ENCODE results near the gene CD247.

The CD247 gene

DNA sequence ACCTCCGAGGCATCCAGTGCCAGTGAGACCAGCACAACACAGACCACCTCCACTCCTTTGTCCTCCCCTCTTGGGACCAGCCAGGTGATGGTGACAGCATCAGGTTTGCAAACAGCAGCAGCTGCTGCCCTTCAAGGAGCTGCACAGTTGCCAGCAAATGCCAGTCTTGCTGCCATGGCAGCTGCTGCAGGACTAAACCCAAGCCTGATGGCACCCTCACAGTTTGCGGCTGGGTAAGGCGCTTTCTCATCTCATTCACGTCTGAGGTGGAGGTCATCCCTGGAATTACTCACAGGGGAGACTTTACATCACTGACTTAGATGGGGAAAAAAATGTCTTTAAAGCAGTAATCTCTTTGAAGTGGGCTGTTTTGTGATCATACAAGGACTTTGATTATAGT, 106.3 kb downstream of the CD247 start:
- Histone ChIP-seq H3K27ac (ENCODE audit: low read length) (no peak overlapping the region), H3K36me3 (ENCODE audit: insufficient read depth, low read depth, low read length) (peaks cover 74% of the 10 kb centered on the region)

DNA sequence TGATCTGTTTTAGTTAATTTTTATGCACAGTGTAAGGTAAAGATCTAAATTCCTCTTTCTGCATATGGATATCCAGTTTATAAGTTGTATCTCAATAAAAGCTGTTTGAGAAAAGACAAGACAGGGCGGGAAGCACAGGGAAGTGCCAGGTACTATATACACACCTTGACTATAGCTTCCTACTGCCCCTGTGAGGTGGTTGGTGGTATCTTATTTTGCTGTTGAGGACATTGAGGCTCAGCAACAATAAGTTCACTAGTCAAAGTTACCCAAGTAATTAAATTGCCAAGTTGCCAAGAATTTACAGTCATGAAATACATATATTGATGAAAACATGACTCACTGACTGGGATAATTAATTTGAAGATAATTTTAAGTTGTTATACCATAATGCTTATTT, 109.1 kb downstream of the CD247 start:
- H3K27ac ChIP-seq (ENCODE audit: low read length) = no peak overlapping the region
- H3K27me3 ChIP-seq (ENCODE audit: insufficient read depth, low read length) = no peaks in the 10 kb centered on the region
- no peak overlapping the region for H3K9ac ChIP-seq (ENCODE audit: low read depth, low read length)
- H3K4me1 ChIP-seq (ENCODE audit: insufficient read depth, low read length) = no peaks in the 10 kb centered on the region
- H3K36me3 ChIP-seq (ENCODE audit: insufficient read depth, low read depth, low read length) = peaks cover 68% of the 10 kb centered on the region
- no peaks in the 10 kb centered on the region for H3K9me3 ChIP-seq (ENCODE audit: insufficient read depth, low read depth, low read length)
- H3K4me3 ChIP-seq (ENCODE audit: low read length) = no peak overlapping the region

More for the DNA sequence above, 106.3 kb downstream of the CD247 start:
- Histone ChIP-seq H3K9ac (ENCODE audit: low read depth, low read length) (no peak overlapping the region), H3K4me3 (ENCODE audit: low read length) (no peak overlapping the region), H3K9me3 (ENCODE audit: insufficient read depth, low read depth, low read length) (no peaks in the 10 kb centered on the region), H3K27me3 (ENCODE audit: insufficient read depth, low read length) (no peaks in the 10 kb centered on the region), H3K4me1 (ENCODE audit: insufficient read depth, low read length) (peaks cover 7% of the 10 kb centered on the region; the same call in 1 of the 2 replicates)

DNA sequence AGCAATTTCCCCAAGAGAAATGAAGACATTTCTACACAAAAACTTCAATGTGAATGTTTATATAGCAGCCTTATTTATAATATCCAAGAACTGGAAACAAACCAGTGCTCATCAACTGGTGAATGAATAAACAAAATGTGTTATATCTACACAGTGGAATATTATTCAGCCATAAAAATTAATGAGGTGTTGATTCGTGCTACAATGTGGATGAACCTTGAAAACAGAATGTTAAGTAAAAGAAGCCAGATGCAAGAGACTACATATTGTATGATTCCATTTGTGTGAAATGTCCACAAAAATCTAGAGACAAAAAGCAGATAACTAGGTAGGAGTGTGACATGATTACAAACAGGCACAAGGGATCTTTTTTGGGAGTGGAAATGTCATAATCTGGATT, 110.0 kb downstream of the CD247 start:
- Histone ChIP-seq H3K9me3 (ENCODE audit: insufficient read depth, low read depth, low read length) (no peaks in the 10 kb centered on the region), H3K27ac (ENCODE audit: low read length) (no peak overlapping the region), H3K27me3 (ENCODE audit: insufficient read depth, low read length) (no peaks in the 10 kb centered on the region), H3K36me3 (ENCODE audit: insufficient read depth, low read depth, low read length) (peaks cover 63% of the 10 kb centered on the region), H3K9ac (ENCODE audit: low read depth, low read length) (no peak overlapping the region), H3K4me3 (ENCODE audit: low read length) (no peak overlapping the region), H3K4me1 (ENCODE audit: insufficient read depth, low read length) (no peaks in the 10 kb centered on the region)

DNA sequence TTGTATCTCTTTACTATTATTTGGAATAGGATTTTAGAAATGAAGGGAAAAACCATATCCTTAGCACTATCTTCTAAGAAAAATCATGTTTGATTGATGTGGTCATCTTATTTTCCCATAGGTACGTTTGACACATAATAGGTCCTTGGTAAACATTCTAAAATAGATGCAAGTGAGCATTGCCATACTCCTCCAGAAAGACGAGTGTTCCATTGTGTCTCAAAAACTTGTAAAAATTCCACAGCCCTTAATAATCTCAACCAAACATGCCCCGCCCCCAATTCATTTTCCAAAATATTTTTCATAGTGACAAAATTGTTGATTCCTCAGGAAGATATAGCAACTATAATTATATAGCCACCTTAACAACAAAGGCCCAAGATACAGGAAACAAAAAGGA, 113.4 kb downstream of the CD247 start:
- Histone ChIP-seq H3K4me1 (ENCODE audit: insufficient read depth, low read length) (no peaks in the 10 kb centered on the region), H3K9ac (ENCODE audit: low read depth, low read length) (no peak overlapping the region), H3K9me3 (ENCODE audit: insufficient read depth, low read depth, low read length) (no peaks in the 10 kb centered on the region), H3K4me3 (ENCODE audit: low read length) (no peak overlapping the region), H3K27me3 (ENCODE audit: insufficient read depth, low read length) (no peaks in the 10 kb centered on the region), H3K27ac (ENCODE audit: low read length) (no peak overlapping the region), H3K36me3 (ENCODE audit: insufficient read depth, low read depth, low read length) (peaks cover 63% of the 10 kb centered on the region)

DNA sequence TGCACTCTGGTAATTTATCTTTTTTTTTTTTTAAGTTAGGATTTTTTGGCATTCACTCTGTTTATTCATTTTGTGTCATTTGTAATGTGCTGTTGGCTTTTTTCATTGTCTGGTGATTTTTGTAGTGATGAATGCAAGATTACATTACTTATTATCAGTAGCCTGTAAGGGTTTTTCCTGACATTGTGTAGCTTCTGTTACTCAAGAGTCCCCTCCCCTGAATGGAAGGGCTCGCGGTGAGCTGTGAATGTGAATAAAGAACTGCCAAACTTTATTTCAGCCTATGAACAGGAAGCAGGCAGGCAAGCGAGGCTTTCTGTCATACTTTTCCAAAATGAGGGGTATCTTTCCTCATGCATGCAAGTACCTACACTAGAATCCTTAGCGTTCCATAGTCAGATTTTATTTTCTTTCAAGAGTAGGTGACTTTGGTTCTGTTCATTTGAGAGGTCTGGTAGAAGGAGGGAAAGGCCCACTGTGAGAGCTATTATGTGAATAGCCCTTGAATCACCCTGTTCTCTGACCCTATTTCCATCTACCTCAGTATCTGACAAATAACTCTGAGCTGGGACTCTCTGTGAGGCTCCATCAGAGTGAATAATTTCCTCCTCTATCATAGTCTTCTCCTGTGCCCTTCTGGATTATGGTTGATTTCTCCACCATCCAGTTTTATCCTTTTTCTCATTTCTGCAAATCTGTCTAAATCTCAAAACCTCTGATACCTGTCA, 114.0 kb downstream of the CD247 start:
- no peak overlapping the region for H3K9ac ChIP-seq (ENCODE audit: low read depth, low read length)

DNA sequence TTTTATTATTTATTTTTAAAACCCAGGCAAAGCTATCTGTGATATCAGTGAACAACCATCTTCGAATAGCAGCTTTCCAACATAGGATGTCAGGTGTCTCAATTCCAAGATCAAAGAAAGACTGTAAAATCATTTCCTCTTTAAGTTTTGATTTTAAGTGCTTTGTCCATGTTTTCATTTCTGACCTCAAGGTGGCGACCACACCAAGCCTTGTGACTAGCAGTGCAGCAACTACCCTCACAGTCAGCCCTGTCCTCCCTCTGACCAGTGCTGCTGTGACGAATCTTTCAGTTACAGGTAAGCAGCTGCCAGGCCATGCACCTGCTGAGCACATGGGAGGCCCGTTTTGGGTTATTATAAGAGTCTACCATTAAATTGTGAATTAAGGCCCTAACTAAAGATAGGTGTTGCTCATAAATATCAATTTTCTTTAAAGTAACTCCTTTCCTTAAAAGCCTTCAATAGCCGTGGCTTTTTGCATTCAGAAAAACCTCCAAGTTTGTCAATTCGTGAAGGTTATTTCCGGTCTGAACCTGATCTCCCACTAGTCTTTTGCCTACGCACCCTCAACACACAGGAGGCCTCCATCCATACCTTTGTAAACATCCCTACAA, 117.0 kb downstream of the CD247 start:
- H3K4me1 ChIP-seq (ENCODE audit: insufficient read depth, low read length) = no peaks in the 10 kb centered on the region
- H3K9me3 ChIP-seq (ENCODE audit: insufficient read depth, low read depth, low read length) = no peaks in the 10 kb centered on the region
- H3K36me3 ChIP-seq (ENCODE audit: insufficient read depth, low read depth, low read length) = peaks cover 72% of the 10 kb centered on the region
- H3K27ac ChIP-seq (ENCODE audit: low read length) = no peak overlapping the region
- no peak overlapping the region for H3K9ac ChIP-seq (ENCODE audit: low read depth, low read length)
- H3K27me3 ChIP-seq (ENCODE audit: insufficient read depth, low read length) = no peaks in the 10 kb centered on the region
- no peak overlapping the region for H3K4me3 ChIP-seq (ENCODE audit: low read length)

More for the DNA sequence above, 114.0 kb downstream of the CD247 start:
- Histone ChIP-seq H3K36me3 (ENCODE audit: insufficient read depth, low read depth, low read length) (peaks cover 59% of the 10 kb centered on the region), H3K27ac (ENCODE audit: low read length) (no peak overlapping the region), H3K4me3 (ENCODE audit: low read length) (no peak overlapping the region), H3K9me3 (ENCODE audit: insufficient read depth, low read depth, low read length) (no peaks in the 10 kb centered on the region), H3K4me1 (ENCODE audit: insufficient read depth, low read length) (no peaks in the 10 kb centered on the region), H3K27me3 (ENCODE audit: insufficient read depth, low read length) (no peaks in the 10 kb centered on the region)

DNA sequence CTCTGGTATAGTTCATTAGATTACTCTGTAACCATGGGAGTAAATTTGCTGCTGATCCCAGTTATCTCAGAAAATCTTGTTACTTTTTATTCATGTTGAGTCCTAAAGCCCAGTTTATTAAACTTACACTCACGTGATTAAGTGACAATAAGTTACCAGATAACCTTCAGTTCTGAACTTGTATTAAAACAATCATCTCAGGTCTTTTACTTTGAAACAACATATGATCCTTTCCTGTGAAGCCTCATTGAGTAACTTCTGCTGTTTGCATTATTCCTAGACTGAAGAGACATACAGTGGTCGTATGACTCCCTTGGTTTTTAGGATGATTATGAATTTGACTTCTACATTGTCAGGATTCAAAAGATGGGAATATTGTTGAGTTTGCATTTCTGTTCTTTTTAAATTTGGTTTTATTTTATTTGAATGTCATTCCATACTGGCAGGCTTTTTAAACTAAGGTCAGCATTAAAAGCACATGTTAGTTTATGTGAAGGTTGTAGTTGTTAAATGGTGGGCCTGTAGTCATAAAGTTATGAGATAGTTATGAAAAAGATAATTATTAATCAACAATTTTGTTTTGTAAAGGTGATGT, 117.9 kb downstream of the CD247 start:
- H3K9ac ChIP-seq (ENCODE audit: low read depth, low read length) = no peak overlapping the region
- H3K4me1 ChIP-seq (ENCODE audit: insufficient read depth, low read length) = no peaks in the 10 kb centered on the region
- H3K4me3 ChIP-seq (ENCODE audit: low read length) = no peak overlapping the region
- H3K9me3 ChIP-seq (ENCODE audit: insufficient read depth, low read depth, low read length) = no peaks in the 10 kb centered on the region
- peaks cover 72% of the 10 kb centered on the region for H3K36me3 ChIP-seq (ENCODE audit: insufficient read depth, low read depth, low read length)
- no peaks in the 10 kb centered on the region for H3K27me3 ChIP-seq (ENCODE audit: insufficient read depth, low read length)
- H3K27ac ChIP-seq (ENCODE audit: low read length) = no peak overlapping the region

DNA sequence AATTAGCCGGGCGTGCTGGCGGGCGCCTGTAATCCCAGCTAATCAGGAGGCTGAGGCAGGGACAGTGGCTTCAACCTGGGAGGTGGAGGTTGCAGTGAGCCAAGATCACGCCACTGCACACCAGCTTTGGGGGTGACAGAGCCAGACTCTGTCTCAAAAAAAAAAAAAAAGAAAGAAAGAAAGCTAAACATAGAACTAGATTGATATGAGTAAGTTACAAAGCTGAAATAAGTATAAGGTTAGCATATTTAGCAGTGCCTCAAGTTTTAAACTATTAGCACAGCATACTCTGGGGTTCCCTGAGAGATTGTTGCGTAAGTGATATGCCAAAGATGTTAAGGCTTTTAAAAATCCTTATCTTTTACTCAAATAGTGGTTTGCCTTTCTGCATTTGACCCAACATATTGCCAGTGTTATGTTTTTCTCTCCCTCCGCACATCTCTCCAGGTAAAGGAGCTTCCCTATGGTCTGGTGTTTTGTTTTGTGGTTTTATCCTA, 126.1 kb downstream of the CD247 start:
- H3K9ac ChIP-seq (ENCODE audit: low read depth, low read length) = no peak overlapping the region
- no peaks in the 10 kb centered on the region for H3K9me3 ChIP-seq (ENCODE audit: insufficient read depth, low read depth, low read length)
- no peak overlapping the region for H3K4me3 ChIP-seq (ENCODE audit: low read length)
- H3K4me1 ChIP-seq (ENCODE audit: insufficient read depth, low read length) = no peaks in the 10 kb centered on the region
- H3K27me3 ChIP-seq (ENCODE audit: insufficient read depth, low read length) = no peaks in the 10 kb centered on the region
- peaks cover 61% of the 10 kb centered on the region for H3K36me3 ChIP-seq (ENCODE audit: insufficient read depth, low read depth, low read length)
- H3K27ac ChIP-seq (ENCODE audit: low read length) = no peak overlapping the region

DNA sequence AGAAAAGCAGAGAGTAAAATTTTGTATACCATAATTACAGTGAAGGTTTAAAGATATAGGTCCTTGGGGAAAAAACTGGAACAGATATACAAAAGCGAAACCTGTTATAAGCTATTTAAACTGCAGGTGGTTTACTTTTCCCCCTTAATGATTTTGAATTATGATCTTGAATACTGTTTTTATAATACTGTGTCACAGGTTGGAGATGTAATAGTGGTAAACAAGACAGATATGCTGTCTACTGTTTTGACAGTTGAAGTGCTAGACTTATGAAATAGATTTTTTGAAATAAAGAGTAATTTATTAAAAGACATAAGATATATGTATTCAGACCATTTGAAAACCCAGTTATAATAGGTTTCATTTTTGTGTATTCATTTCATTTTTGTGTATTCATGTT, 129.4 kb downstream of the CD247 start:
- no peak overlapping the region for H3K9ac ChIP-seq (ENCODE audit: low read depth, low read length)

DNA sequence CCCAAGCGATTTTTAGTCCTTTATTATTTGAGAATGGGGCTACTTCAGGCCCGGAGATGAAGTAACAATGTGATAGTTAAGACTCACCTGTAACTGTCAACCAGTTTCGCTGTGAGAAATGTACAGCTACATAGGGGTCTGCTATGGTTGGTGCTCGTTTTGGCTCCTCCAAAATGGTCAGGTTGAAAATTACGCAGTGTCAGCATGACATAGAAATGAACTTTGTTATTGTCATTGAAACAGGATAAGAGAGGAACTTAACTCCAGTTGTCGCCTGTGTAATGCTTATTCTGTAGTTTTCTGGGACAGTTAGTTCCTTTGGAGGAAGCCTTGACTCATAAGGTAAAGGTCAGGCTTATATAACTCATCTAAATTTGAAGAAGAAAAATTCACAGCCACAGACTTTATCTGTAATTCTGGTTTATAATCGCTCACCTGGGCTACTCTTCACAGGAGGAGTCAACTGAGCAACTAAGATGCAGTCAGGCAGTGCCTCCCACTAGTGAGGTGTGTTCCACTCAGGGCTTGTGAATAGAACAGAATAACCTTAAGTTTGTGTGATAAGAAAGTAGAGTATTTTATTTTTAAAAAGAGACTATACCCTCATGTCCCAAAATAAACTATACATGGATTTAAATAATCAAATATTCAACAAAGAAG, 130.9 kb downstream of the CD247 start:
- H3K4me1 ChIP-seq (ENCODE audit: insufficient read depth, low read length) = no peaks in the 10 kb centered on the region
- no peaks in the 10 kb centered on the region for H3K9me3 ChIP-seq (ENCODE audit: insufficient read depth, low read depth, low read length)
- H3K36me3 ChIP-seq (ENCODE audit: insufficient read depth, low read depth, low read length) = peaks cover 69% of the 10 kb centered on the region
- H3K9ac ChIP-seq (ENCODE audit: low read depth, low read length) = no peak overlapping the region
- H3K27ac ChIP-seq (ENCODE audit: low read length) = no peak overlapping the region
- H3K4me3 ChIP-seq (ENCODE audit: low read length) = no peak overlapping the region
- H3K27me3 ChIP-seq (ENCODE audit: insufficient read depth, low read length) = no peaks in the 10 kb centered on the region

More for the DNA sequence above, 129.4 kb downstream of the CD247 start:
- Histone ChIP-seq H3K9me3 (ENCODE audit: insufficient read depth, low read depth, low read length) (no peaks in the 10 kb centered on the region), H3K4me1 (ENCODE audit: insufficient read depth, low read length) (no peaks in the 10 kb centered on the region), H3K27me3 (ENCODE audit: insufficient read depth, low read length) (no peaks in the 10 kb centered on the region), H3K36me3 (ENCODE audit: insufficient read depth, low read depth, low read length) (peaks cover 64% of the 10 kb centered on the region), H3K27ac (ENCODE audit: low read length) (no peak overlapping the region), H3K4me3 (ENCODE audit: low read length) (no peak overlapping the region)

Data from iPS-20b (cell line).